T-helper 1 cell (primary cell): Measurements from ENCODE around the gene CLECL1.
"Not testable (repeated sequence)": the region's sequence is repeated elsewhere in the genome, so short reads cannot be mapped to it uniquely, and the experiment has no call there.

Experiments used
- DNase-seq, 5 donors: peaks; one replicate each; pipeline ENCODE4 v3.0.0-alpha.2; 2012 to 2020

The CLECL1 gene

DNA sequence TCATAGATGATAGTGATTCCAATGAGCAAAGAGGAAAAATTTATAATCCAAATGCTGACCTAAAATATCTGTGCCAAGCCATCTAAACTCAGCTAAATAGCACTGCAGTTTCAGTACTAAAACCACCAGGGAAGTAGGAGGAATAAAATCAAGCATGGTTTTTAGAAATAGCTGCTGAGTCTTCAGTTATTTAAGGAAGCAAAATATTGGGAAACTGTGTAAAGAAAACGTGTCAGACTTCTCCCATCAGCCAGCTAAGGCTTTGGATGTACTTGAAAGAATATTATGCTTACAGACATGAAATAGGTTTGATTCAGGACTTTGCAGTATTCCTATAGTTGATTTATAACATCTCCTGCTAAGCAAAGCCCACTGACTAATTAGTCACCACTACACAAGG lies 38.7 kb downstream of the CLECL1 start:
- no peak for DNase-seq

DNA sequence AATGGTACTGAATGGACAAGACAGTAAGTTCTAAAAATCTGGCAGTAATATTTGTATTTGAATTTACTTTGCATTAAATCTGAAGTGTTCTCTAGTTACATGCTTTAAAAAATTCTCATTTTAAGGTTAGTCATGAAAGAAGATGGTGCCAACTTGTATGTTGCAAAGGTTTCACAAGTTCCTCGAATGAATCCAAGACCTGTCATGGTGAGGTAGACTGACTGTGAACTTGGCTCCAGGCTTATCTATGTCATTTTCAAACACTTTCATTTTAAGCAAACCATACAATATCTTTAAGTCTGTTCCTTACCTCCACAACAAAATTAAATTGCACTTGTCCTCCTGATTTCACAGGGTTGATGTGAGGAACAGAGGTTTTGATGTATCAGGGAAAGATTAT lies 40.0 kb downstream of the CLECL1 start:
- DNase-seq = no peak

DNA sequence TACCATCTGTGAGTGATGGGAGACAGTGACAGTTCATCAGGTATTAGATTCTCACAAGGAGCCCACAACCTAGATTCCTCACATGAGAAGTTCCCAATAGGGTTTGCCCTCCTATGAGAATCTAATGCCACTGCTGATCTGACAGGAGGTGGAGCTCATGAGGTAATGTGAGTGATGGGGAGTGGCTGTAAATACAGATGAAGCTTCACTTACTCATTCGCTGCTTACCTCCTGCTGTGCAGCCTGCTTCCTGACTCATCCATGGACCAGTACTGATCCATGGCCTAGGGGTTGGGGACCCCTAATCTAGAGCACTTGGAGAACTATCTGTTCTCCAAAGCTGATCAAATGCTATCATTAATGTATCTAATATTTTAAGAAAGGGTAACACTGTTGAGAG lies 45.7 kb downstream of the CLECL1 start:
- DNase-seq = no peak

DNA sequence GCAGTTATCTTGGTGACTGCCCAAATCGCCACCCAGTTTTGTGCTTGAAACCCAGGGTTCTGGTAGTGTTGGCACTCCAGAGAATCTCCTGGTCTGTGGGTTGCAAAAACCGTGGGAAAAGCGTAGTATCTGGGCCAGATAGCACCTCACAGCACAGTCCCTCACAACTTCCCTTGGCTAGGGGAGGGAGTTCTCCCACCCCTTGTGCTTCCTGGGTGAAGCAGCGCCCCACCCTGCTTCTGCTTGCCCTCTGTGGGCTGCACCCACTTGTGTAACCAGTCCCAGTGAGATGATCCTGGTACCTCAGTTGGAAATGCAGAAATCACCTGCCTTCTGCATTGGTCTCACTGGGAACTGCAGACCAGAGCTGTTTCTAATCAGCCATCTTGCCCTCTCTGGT lies 47.0 kb downstream of the CLECL1 start:
- no peak for DNase-seq

DNA sequence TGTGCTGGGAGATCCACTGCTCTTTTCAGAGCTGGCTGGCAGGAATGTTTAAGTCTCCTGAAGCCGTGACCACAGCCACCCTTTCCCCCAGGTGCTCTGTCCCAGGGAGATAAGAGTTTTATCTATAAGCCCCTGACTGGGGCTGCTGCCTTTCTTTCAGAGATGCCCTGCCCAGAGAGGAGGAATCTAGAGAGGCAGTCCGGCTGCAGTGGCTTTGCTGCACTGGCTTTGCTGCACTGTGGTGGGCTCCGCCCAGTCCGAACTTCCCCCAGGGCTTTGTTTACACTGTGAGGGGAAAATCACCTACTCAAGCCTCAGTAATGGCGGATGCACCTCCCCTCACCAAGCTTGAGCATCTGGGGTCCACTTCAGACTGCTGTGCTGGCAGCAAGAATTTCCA lies 47.5 kb downstream of the CLECL1 start:
- not testable (repeated sequence) for DNase-seq

DNA sequence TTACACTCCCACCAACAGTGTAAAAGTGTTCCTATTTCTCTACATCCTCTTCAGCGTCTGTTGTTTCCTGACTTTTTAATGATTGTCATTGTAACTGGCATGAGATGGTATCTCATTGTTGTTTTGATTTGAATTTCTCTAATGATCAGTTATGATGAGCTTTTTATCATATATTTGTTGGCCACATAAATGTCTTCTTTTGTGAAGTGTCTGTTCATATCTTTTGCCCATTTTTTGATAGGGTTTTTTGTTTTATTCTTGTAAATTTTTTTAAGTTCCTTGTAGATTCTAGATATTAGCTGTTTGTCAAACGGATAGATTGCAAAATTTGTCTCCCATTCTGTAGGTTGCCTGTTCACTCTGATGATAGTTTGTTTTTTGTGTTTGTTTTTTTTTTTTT lies 49.9 kb downstream of the CLECL1 start:
- DNase-seq = not testable (repeated sequence)

DNA sequence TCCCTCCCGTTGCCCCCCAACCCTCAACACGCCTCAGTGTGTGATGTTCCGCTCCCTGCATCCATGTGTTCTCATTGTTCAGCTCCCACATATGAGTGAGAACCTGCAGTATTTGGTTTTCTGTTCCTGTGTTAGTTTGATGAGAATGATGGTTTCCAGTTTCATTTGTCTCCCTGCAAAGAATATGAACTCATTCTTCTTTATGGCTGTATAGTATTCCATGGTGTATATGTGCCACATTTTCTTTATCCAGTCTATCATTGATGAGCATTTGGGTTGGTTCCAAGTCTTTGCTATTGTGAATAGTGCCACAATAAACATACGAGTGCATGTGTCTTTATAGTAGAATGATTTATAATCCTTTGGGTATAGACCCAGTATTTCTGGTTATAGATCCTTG lies 50.4 kb downstream of the CLECL1 start:
- not testable (repeated sequence) for DNase-seq

DNA sequence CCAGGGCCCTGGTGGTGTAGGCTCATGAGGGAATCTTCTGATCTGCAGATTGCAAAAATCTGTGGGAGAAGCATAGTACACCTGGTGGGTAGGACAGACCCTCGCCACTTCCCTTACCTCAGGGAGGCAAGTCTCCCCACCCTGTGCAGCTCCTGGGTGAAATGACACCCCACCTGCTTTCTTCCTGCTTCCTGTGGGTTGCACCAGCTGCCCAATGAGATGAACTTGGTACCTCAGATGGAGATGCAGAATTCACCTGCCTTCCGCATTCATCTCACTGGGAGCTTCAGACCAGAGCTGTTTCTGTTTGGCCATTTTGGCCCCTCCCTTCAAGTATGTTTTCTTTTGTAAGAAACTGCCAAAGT lies 58.7 kb downstream of the CLECL1 start:
- peak; percentile 18 to 80 (median 29) for DNase-seq

DNA sequence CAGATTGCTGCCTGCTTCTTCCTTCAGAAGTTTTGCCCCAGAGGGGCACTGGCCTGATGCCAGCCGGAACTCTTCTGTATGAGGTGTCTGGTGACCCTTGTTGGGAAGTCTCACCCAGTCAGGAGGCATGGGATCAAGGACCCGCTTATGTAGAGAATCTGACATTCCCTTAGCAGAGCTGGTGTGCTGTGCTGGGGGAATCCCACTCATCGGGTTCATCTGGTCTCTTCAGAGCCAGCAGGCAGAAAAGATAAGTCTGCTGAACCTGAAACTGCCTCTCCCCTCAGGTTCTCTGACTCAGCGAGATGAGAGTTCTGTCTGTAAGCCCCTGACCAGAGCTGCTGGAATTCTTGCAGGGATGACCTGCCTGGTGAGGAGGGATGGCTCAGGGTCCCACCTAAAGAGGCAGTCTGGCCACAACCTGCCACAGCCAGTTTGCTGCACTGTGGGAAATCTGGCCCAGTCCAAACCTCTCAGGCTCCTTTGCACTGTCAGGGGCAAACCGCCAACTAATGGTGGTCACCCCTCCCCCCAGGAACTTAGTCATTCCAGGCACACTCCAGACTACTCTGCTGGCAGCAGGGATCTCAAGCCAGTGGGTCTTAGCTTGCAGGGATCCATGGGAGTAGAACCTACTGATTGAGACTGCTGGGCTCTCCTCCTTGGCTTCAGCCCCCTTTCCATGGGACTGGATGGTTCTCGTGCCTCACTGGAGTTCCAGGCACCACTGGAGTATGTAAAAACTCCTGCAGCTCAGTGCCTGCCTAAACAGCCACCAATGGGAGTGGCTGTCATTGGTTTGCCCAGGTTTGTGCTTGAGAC lies 59.3 kb downstream of the CLECL1 start:
- peak; percentile 19 to 78 (median 39) for DNase-seq
